ENCODE results near the gene SOHLH2. TPM values are rescaled to one million over a fixed set of nuclear protein-coding genes. Genes with fewer than 3 reads are reported as not detected.

SOHLH2 gene
- polyA plus RNA-seq, 4 donors, result 0.74 to 4.1 (median 2.4) TPM

GRCh38 chr13:36133950-36134626, 80.3 kb downstream of the SOHLH2 start:
- DNase-seq (ENCODE audit: low read depth in 4 of 4, low spot score in 3 of 4), result no peak

DNA sequence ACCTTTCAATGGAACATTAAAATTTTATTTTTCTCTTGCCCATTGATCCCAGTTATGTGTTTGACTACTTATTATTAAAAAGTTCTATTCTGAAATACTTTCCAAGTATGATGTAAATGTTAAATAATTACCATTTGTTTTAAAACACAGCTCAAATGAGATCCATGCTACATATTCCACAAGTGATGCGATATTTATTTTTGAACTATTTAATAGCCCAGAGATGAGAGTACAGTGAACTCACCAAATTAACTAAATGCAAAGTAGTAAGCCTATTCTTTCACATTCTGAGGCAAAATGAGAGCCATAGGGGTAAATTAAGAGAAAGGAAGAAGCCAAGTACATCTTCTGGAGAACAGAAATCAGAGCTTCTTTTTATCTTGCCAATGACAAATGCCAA, 82.0 kb downstream of the SOHLH2 start:
- DNase-seq (ENCODE audit: low read depth in 4 of 4, low spot score in 3 of 4), result no peak

DNA sequence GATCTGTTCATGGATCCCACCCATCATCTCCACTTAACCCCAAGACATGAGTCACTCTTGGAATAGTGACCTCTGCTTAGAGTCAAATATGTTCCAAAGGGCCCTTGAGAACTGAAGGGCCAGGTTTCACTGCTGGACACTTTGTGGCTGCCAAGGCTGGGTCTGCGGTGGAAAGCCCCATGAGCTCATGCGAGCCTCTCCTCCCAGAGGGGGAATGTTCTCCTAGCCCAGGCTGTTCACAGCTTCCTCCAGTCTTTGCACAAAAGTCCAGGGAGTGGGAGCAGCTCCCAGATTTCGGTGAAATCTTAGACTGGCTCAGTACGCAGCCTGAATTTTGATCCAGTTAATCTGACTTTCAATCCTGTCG, 82.4 kb downstream of the SOHLH2 start:
- no peak for DNase-seq (ENCODE audit: low read depth in 4 of 4, low spot score in 3 of 4)

GRCh38 chr13:36131222-36131930, 83.0 kb downstream of the SOHLH2 start, which contains the start of gene DCLK1:
TSS of gene DCLK1 (minus strand) at chr13:36131382.
- DNase-seq (ENCODE audit: low read depth in 4 of 4, low spot score in 3 of 4), result no peak

- no peak for DNase-seq (ENCODE audit: low read depth in 4 of 4, low spot score in 3 of 4)
Observed at GRCh38 chr13:36130552-36131221, 83.7 kb downstream of the SOHLH2 start.

GRCh38 chr13:36130193-36130551, 84.2 kb downstream of the SOHLH2 start:
- DNase-seq (ENCODE audit: low read depth in 4 of 4, low spot score in 3 of 4), result no peak

- DNase-seq (ENCODE audit: low read depth in 4 of 4, low spot score in 3 of 4), result no peak
Observed at GRCh38 chr13:36129539-36129938, 84.8 kb downstream of the SOHLH2 start.

- no peak for DNase-seq (ENCODE audit: low read depth in 4 of 4, low spot score in 3 of 4)
Observed at GRCh38 chr13:36126491-36126890, 87.9 kb downstream of the SOHLH2 start.

- DNase-seq (ENCODE audit: low read depth in 4 of 4, low spot score in 3 of 4), result no peak
Observed at GRCh38 chr13:36125841-36126240, 88.5 kb downstream of the SOHLH2 start.

DNA sequence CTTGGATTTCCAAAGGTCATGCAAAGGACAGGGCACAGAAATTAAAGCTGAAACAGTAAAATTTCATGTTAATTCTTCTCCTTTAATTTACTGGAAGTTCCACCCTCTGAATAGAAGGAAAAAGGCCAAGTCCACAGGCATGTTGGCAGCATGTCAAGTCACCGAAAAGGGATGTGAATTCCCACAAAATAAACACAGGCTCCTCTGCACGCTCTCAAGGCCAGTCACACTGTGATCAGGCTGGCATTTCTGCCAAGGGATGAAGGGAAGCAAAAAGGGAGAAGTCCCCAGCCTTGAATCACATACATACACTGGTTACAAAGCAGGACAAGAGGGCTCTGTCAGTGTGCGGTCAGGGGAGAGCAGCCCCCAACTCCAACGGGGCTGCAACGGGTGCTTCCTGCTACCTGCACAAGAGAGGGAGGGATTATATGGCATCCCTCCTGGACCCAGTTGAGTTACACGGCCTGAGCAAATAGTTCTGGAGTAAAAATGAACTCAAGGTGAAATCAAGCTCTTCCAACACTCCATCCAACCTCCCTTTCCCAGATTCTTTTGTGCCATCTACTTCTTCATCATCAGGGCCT, 90.0 kb downstream of the SOHLH2 start:
- DNase-seq (ENCODE audit: low read depth in 4 of 4, low spot score in 3 of 4), result no peak

Other genes starting within 250 kb of the SOHLH2 start
- gene DCLK1, start 83.2 kb downstream of the SOHLH2 start, polyA plus RNA-seq (ENCODE audit: insufficient read length in 4 of 4), result 10 to 100 TPM in 1 of 4 donors, 1 to 10 TPM in 3; 4.3 to 39.0 (median 8.9) TPM
- 1 to 10 TPM; 2.8 to 7.5 (median 5.5) TPM for gene CCDC169, start 83.3 kb upstream of the SOHLH2 start, polyA plus RNA-seq (ENCODE audit: insufficient read length in 4 of 4)
- 10 to 100 TPM; 81.0 to 98.6 (median 84.7) TPM for gene SPART, start 131.8 kb upstream of the SOHLH2 start, polyA plus RNA-seq (ENCODE audit: insufficient read length in 4 of 4)
- 1 to 10 TPM in 2 of 4 donors, under 1 TPM in 2; 0.84 to 2.4 (median 1.1) TPM for gene CCNA1, start 217.9 kb upstream of the SOHLH2 start, polyA plus RNA-seq (ENCODE audit: insufficient read length in 4 of 4)